ENCODE data around the gene DPYD. TPM values are rescaled to one million over a fixed set of nuclear protein-coding genes. Genes with fewer than 3 reads are reported as not detected.

DPYD gene
- total RNA-seq, 1 donor from 2014 or later, result 11.9 TPM

DNA sequence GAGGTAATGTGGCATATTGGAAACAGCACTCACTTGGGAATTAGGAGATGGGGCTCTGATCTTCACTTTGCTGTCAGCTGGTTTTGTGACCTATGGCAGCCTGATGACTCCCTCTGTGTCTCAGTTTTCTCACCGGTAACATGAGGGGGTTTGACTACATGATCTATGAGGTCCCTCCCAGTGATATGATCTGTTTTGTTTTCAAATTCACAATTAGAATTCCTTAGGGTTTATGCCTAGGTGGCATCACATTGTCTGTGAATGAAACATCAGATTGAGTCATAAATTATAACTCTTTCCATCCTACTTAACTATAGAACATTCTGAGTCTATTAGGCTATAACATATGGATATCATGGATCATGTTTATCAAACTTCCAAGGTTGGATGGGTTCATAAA is 812.7 kb downstream of the DPYD start:
- Mint-ChIP-seq H3K27me3 (ENCODE audit: low read depth) (no peaks in the 10 kb centered on the region), H3K4me1 (ENCODE audit: low read depth) (no peaks in the 10 kb centered on the region), H3K4me3 (ENCODE audit: low read depth) (no peak overlapping the region), H3K9me3 (peaks cover 3% of the 10 kb centered on the region), H3K27ac (no peak overlapping the region), H3K36me3 (ENCODE audit: low read depth) (no peaks in the 10 kb centered on the region)
- no peak for DNase-seq (ENCODE audit: low spot score)
- intact Hi-C loops (cut with micrococcal nuclease), result no loop called here

DNA sequence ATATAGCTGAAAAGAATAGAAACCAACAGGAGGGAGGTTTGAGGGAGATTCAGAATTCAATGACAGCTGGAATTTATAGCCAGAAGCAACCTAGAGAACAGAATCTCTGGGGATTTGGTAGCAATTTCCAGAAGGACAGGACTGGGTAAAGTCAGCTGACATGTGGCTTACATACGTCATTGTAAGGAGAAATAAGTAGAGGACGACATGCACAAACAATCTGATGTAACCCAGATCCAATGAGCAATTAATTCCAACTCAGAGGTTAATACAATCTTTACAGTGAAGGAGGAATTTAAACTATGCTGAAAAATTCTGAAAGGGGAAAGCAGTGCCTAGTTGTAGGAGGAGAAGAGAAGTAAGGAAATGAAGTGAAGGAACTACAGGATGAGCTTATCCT is 815.3 kb downstream of the DPYD start:
- Mint-ChIP-seq H3K4me3 (ENCODE audit: low read depth) (no peak overlapping the region), H3K27me3 (ENCODE audit: low read depth) (no peaks in the 10 kb centered on the region), H3K9me3 (peaks cover 3% of the 10 kb centered on the region), H3K4me1 (ENCODE audit: low read depth) (no peaks in the 10 kb centered on the region), H3K27ac (no peak overlapping the region), H3K36me3 (ENCODE audit: low read depth) (no peaks in the 10 kb centered on the region)
- intact Hi-C loops (cut with micrococcal nuclease), result no loop called here
- DNase-seq (ENCODE audit: low spot score), result no peak

DNA sequence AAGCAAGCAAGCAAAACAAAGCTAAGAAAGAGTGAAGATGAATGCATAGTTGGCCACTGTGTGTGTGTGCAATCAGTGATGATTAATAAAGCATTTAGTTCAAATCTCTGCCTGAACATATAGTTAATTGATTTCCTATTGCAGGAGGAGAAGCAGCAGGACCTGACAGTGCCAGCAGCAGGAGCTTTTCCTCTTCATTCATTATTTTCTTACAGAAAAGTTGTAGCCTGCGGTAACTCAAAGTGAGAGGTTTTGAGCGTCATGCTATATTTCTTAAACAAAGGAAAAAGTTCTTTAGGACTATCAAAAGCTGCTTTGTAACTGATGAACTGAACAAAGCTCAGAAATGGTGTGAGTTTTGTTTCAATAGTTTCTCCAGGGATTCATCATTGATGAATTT is 819.3 kb downstream of the DPYD start:
- Mint-ChIP-seq H3K27me3 (ENCODE audit: low read depth) (no peaks in the 10 kb centered on the region), H3K9me3 (peaks cover 3% of the 10 kb centered on the region), H3K36me3 (ENCODE audit: low read depth) (peaks cover 5% of the 10 kb centered on the region), H3K4me1 (ENCODE audit: low read depth) (no peaks in the 10 kb centered on the region), H3K4me3 (ENCODE audit: low read depth) (no peak overlapping the region), H3K27ac (no peak overlapping the region)
- intact Hi-C loops (cut with micrococcal nuclease), result no loop called here
- DNase-seq (ENCODE audit: low spot score), result no peak

DNA sequence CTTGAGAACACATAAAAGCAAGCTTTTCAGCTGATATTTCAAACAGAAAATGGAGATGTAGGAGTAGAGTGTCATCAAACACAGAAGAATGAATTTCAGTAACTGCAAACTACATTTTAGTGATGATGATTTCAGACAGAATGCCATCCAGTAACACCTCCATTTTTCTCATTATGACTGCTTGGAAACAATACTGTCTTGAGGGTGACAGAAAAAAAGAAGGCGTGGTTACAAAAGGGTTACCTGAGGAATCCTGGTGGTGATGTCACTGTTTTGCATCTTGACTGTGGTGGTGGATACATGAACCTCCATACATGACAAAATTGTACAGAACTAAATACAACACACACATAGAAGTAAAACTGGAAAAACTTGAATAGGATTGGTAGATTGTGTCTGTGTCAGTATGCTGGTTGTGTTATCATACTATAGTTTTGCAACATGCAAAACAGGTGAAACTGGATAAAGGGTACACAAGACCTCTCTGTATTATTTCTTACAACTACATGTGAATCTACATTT is 823.4 kb downstream of the DPYD start:
- no peak overlapping the region for H3K4me3 Mint-ChIP-seq (ENCODE audit: low read depth)
- peaks cover 5% of the 10 kb centered on the region for H3K36me3 Mint-ChIP-seq (ENCODE audit: low read depth)
- H3K9me3 Mint-ChIP-seq, result no peaks in the 10 kb centered on the region
- intact Hi-C loops (cut with micrococcal nuclease), result no loop called here
- H3K27ac Mint-ChIP-seq, result no peak overlapping the region
- no peak for DNase-seq (ENCODE audit: low spot score)
- no peaks in the 10 kb centered on the region for H3K27me3 Mint-ChIP-seq (ENCODE audit: low read depth)
- H3K4me1 Mint-ChIP-seq (ENCODE audit: low read depth), result peaks cover 2% of the 10 kb centered on the region

DNA sequence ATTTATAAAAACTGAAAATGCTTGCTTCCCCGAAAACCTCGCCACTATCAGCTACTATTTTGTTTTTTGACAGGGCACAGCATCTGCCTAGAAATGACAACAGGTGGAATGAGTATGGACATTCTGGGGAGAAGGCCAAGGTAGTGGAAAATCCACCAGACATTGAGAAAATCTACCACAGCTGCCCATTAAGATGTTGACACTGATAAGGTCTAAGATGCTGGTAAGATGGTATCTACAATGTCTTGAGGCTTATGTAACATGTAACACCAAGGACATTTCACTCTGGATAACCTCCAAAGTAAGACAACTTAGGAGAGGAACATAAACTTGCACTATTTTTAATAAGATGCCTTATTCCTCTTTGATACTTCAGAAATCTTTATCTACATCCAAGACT is 825.1 kb downstream of the DPYD start:
- intact Hi-C loops (cut with micrococcal nuclease), result no loop called here
- no peak overlapping the region for H3K27ac Mint-ChIP-seq
- no peaks in the 10 kb centered on the region for H3K9me3 Mint-ChIP-seq
- H3K4me3 Mint-ChIP-seq (ENCODE audit: low read depth), result no peak overlapping the region
- H3K27me3 Mint-ChIP-seq (ENCODE audit: low read depth), result no peaks in the 10 kb centered on the region
- DNase-seq (ENCODE audit: low spot score), result no peak
- peaks cover 10% of the 10 kb centered on the region for H3K4me1 Mint-ChIP-seq (ENCODE audit: low read depth)
- peaks cover 5% of the 10 kb centered on the region for H3K36me3 Mint-ChIP-seq (ENCODE audit: low read depth)

DNA sequence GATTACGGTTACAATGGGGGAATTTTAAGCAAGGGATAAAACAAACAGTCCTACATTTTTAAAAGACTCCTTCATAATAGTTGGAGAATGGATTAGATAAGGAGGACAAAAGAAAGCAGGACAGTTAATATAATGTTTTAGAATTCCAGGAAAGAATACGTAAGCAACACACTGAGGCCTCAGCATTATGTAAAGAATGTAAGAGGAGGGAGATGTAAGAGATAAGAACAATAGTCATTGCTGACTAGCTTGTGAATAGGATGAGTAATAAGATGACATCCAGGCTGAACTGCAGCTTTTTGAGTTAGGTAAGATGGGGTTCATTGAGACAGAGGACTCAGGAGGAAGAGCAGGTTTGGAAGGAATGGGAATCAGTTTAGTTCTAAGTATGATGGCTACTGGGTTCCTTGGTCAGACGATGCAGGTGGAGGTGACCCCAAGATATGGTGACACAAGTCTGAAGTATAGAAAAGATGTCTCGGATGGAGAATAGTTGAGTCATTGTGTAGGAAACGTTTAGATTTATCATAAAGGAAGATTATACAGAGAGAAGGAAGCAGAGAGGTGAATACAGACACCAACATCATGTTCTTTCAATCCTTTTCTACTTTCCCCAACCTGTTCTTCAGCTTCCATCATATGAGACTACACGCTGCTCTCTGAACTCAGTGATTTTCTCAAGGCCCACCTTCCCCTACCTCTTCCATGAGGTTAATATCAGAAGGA is 826.4 kb downstream of the DPYD start:
- intact Hi-C loops (cut with micrococcal nuclease), result no loop called here
- Mint-ChIP-seq H3K9me3 (no peaks in the 10 kb centered on the region), H3K4me1 (ENCODE audit: low read depth) (peaks cover 10% of the 10 kb centered on the region), H3K36me3 (ENCODE audit: low read depth) (peaks cover 5% of the 10 kb centered on the region), H3K27ac (no peak overlapping the region), H3K4me3 (ENCODE audit: low read depth) (no peak overlapping the region), H3K27me3 (ENCODE audit: low read depth) (no peaks in the 10 kb centered on the region)
- no peak for DNase-seq (ENCODE audit: low spot score)

DNA sequence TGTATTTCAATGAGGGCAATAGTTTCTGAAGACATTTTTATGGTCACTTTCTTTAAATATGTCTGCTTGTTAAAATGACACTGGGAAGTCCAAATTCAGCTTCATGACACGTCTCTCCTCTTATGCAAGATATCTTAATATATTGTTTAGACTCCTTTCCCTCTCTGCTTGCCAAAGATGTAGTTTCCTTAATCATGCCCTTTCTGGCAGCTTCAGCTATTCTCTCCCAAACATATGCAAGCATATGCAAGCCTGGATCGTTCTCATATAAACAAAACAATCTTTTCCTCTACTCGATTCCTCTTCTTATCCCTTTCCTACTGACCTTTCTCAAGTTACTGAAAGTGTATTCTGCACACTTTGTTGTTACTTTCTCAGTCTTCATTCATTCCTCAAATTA is 827.1 kb downstream of the DPYD start:
- no peak for DNase-seq (ENCODE audit: low spot score)
- Mint-ChIP-seq H3K27ac (no peak overlapping the region), H3K9me3 (no peaks in the 10 kb centered on the region), H3K4me3 (ENCODE audit: low read depth) (no peak overlapping the region), H3K27me3 (ENCODE audit: low read depth) (no peaks in the 10 kb centered on the region), H3K4me1 (ENCODE audit: low read depth) (peaks cover 10% of the 10 kb centered on the region), H3K36me3 (ENCODE audit: low read depth) (peaks cover 5% of the 10 kb centered on the region)
- intact Hi-C loops (cut with micrococcal nuclease), result no loop called here

DNA sequence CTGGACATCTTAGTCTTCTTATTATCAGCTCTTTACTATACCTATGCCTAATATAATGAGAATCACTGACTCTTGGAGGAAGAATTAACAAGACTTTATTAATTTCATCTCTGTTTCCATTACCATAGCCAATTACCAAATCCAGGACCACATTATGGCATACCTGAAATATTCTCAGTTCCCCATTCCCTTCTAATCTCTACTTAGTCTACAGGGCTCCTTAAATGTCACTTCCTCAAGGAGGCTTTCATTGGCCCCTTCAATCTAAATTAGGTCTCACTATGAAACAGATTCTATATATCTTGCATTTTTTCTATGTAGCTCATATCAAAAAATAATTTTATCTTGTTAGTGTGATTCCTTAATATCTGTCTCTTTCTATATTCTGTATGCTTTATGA is 828.0 kb downstream of the DPYD start:
- no peaks in the 10 kb centered on the region for H3K9me3 Mint-ChIP-seq
- DNase-seq (ENCODE audit: low spot score), result no peak
- H3K4me1 Mint-ChIP-seq (ENCODE audit: low read depth), result peaks cover 10% of the 10 kb centered on the region
- H3K4me3 Mint-ChIP-seq (ENCODE audit: low read depth), result no peak overlapping the region
- intact Hi-C loops (cut with micrococcal nuclease), result no loop called here
- H3K27ac Mint-ChIP-seq, result no peak overlapping the region
- peaks cover 5% of the 10 kb centered on the region for H3K36me3 Mint-ChIP-seq (ENCODE audit: low read depth)
- no peaks in the 10 kb centered on the region for H3K27me3 Mint-ChIP-seq (ENCODE audit: low read depth)

DNA sequence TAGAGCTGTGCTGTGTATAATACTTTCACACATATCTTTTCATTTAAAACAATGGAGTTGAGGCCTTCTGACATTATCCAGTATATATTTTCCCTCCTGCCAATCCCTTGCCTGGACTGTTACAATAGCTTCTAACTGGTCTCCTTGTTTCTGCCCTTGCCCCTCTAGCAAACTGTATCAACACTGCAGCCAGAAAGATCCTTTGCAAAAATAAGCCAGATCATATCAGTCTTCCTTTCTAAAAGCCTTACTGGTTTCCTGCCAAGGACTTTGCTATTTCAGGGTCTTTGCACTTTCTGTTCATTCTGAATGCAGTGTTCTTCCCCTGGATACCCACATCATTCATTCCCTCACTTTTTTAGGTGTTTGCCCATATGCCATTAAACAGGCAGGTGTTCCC is 829.2 kb downstream of the DPYD start:
- Mint-ChIP-seq H3K4me1 (ENCODE audit: low read depth) (peaks cover 10% of the 10 kb centered on the region), H3K27ac (no peak overlapping the region), H3K36me3 (ENCODE audit: low read depth) (no peaks in the 10 kb centered on the region), H3K9me3 (no peaks in the 10 kb centered on the region), H3K27me3 (ENCODE audit: low read depth) (no peaks in the 10 kb centered on the region), H3K4me3 (ENCODE audit: low read depth) (no peak overlapping the region)
- DNase-seq (ENCODE audit: low spot score), result no peak
- intact Hi-C loops (cut with micrococcal nuclease), result no loop called here

DNA sequence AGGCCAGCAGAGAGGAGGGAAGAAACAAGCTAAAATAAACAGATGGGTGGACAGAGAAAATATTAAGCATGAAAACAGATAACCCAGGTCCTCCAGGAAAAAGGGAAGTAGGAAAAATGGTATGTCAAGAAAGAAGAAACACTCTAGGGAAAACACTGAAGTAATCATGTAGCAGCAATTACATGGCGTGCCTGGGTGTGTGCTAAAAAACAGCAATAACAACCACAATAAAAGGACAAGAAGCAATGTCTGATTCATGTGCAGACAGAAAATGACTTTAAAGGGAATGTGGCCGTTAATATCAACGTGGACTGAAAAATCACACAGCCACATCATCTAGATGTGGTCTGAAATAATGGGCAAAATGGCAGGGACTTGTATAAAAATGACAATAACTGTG is 829.6 kb downstream of the DPYD start:
- H3K9me3 Mint-ChIP-seq, result no peaks in the 10 kb centered on the region
- intact Hi-C loops (cut with micrococcal nuclease), result no loop called here
- no peaks in the 10 kb centered on the region for H3K36me3 Mint-ChIP-seq (ENCODE audit: low read depth)
- no peak for DNase-seq (ENCODE audit: low spot score)
- H3K27me3 Mint-ChIP-seq (ENCODE audit: low read depth), result no peaks in the 10 kb centered on the region
- no peak overlapping the region for H3K27ac Mint-ChIP-seq
- no peak overlapping the region for H3K4me3 Mint-ChIP-seq (ENCODE audit: low read depth)
- H3K4me1 Mint-ChIP-seq (ENCODE audit: low read depth), result peaks cover 10% of the 10 kb centered on the region

DNA sequence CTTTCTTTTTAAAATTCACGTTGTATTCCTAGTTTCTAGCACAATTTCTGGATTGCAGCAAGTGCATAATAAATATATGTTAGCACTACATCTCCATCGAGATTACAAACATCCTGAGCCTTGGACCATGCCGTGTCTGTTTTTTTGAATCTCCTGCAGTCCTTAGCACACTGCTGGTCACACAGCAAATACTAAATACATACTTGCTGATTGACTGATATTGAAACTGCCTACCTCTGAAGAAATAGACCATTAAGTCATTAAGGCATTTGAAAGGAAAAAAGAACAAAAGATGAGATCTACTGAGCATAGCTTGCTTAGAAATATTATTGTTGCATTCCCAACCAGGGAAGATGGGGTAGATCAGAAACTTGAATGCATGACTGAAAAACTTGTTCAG is 830.1 kb downstream of the DPYD start:
- Mint-ChIP-seq H3K27ac (no peak overlapping the region), H3K36me3 (ENCODE audit: low read depth) (no peaks in the 10 kb centered on the region), H3K27me3 (ENCODE audit: low read depth) (no peaks in the 10 kb centered on the region), H3K4me1 (ENCODE audit: low read depth) (peaks cover 9% of the 10 kb centered on the region), H3K4me3 (ENCODE audit: low read depth) (no peak overlapping the region), H3K9me3 (no peaks in the 10 kb centered on the region)
- intact Hi-C loops (cut with micrococcal nuclease), result no loop called here
- no peak for DNase-seq (ENCODE audit: low spot score)

DNA sequence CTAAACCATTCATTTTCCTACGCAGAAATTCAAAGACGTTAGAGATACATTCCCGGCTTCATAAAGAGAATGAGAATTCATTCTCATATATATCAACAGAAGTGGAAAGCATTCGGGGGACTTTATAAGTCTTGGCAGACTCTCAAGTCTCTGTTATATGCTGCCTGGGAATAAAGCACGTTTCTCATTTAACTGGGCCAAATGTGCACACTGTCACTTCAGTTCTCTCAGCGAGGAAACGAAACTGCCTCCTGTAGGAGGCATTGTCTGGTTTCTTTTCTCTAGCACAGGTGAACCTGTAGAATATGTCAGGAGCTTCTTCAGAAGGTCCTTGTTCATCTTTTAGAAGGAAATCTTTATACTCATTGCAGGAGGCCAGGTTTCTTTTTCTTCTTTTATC is 831.7 kb downstream of the DPYD start:
- no peaks in the 10 kb centered on the region for H3K9me3 Mint-ChIP-seq
- H3K4me3 Mint-ChIP-seq (ENCODE audit: low read depth), result no peak overlapping the region
- no peak for DNase-seq (ENCODE audit: low spot score)
- H3K4me1 Mint-ChIP-seq (ENCODE audit: low read depth), result peaks cover 8% of the 10 kb centered on the region
- H3K27me3 Mint-ChIP-seq (ENCODE audit: low read depth), result no peaks in the 10 kb centered on the region
- no peaks in the 10 kb centered on the region for H3K36me3 Mint-ChIP-seq (ENCODE audit: low read depth)
- intact Hi-C loops (cut with micrococcal nuclease), result no loop called here
- no peak overlapping the region for H3K27ac Mint-ChIP-seq

DNA sequence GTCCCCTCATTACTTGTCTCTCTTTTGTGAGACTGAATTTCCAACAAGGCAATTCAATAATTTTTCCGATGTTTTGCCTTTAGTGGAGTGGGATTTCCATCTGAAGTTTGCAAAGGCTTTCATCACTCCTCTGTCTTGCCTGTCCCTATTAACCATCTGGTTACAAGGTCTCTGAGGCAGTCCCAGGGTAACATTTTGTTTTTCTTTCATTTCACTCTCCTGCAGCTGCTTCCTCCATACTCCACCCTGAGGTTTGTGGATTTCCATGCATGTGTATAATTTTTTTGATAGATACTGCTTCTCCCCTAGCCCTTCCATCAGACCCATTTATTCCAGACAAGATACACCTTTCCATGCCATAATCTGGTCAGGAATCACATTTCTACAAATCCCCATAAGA is 832.4 kb downstream of the DPYD start:
- Mint-ChIP-seq H3K4me1 (ENCODE audit: low read depth) (peaks cover 8% of the 10 kb centered on the region), H3K9me3 (no peaks in the 10 kb centered on the region), H3K36me3 (ENCODE audit: low read depth) (no peaks in the 10 kb centered on the region), H3K4me3 (ENCODE audit: low read depth) (no peak overlapping the region), H3K27me3 (ENCODE audit: low read depth) (no peaks in the 10 kb centered on the region), H3K27ac (no peak overlapping the region)
- intact Hi-C loops (cut with micrococcal nuclease), result no loop called here
- no peak for DNase-seq (ENCODE audit: low spot score)

DNA sequence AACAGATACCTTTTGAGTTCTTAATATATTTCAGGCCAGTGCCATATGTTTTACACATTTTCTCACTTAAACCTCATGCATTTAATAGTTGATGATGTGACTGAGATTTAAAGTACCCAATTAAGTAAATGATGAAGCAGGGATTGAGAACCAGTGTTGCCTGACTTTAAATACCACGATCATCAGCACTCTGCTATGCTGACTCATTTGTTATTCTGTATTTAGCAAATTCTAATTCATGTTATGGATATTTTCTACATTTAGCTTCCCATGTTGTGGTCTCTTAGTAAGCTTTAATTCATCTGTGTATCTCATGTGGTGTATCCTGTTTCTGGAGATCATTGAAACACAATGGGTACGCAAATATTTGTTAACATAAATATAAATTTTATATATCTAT is 836.3 kb downstream of the DPYD start:
- H3K4me1 Mint-ChIP-seq (ENCODE audit: low read depth), result no peaks in the 10 kb centered on the region
- no peaks in the 10 kb centered on the region for H3K9me3 Mint-ChIP-seq
- H3K27ac Mint-ChIP-seq, result no peak overlapping the region
- intact Hi-C loops (cut with micrococcal nuclease), result no loop called here
- no peaks in the 10 kb centered on the region for H3K36me3 Mint-ChIP-seq (ENCODE audit: low read depth)
- DNase-seq (ENCODE audit: low spot score), result no peak
- H3K27me3 Mint-ChIP-seq (ENCODE audit: low read depth), result no peaks in the 10 kb centered on the region
- no peak overlapping the region for H3K4me3 Mint-ChIP-seq (ENCODE audit: low read depth)
